ENCODE results near the gene NME1. TPM values are rescaled to one million over a fixed set of nuclear protein-coding genes. Genes with fewer than 3 reads are reported as not detected.

The NME1 gene
- total and polyA plus RNA-seq, 9 of the 15 experiments (the other 6 are each of a cell fraction or from before 2014, with no cell fraction given): 449 to 1,588 (median 604) TPM

- TF ChIP-seq MAX (CRISPR knock-in tag; IDR thresholded peaks at IDR 0.05) (peak; percentile 97), NFIX (CRISPR knock-in tag; IDR thresholded peaks at IDR 0.05; ENCODE audit: low read depth) (no peak), SMARCE1 (IDR thresholded peaks at IDR 0.05) (0 out of 2 replicates have a peak, but pooled peaks have one; percentile 4), U2AF1 (optimal IDR thresholded peaks at IDR 0.05; ENCODE audit: low read depth, low read length) (peak; percentile 52), TCF3 (CRISPR knock-in tag; IDR thresholded peaks at IDR 0.05) (0 out of 2 replicates have a peak, but pooled peaks have one; percentile 11), NFE2 (IDR thresholded peaks at IDR 0.05; ENCODE audit: low read depth) (no peak), ARID4B (CRISPR knock-in tag; IDR thresholded peaks at IDR 0.05) (peak; percentile 88), ZBTB17 (CRISPR knock-in tag; IDR thresholded peaks at IDR 0.05) (no peak), CLOCK (CRISPR knock-in tag; IDR thresholded peaks at IDR 0.05; ENCODE audit: borderline replicate concordance) (no peak), NR2C2 (CRISPR knock-in tag; IDR thresholded peaks at IDR 0.05) (no peak), NR2C2 (tag; IDR thresholded peaks at IDR 0.05) (peak; percentile 92), ZBED1 (IDR thresholded peaks at IDR 0.05) (no peak), TEAD4 (IDR thresholded peaks at IDR 0.05; ENCODE audit: low read length) (no peak), TEAD4 (CRISPR knock-in tag; IDR thresholded peaks at IDR 0.05; ENCODE audit: borderline replicate concordance) (no peak; the same call in 1 of the 2 replicates), PHF21A (IDR thresholded peaks at IDR 0.05; ENCODE audit: borderline replicate concordance, low read depth) (no peak), ZNF263 (CRISPR knock-in tag; IDR thresholded peaks at IDR 0.05; ENCODE audit: borderline replicate concordance) (0 out of 2 replicates have a peak, but pooled peaks have one; percentile 20)
- TF ChIP-seq, protein P1, sequence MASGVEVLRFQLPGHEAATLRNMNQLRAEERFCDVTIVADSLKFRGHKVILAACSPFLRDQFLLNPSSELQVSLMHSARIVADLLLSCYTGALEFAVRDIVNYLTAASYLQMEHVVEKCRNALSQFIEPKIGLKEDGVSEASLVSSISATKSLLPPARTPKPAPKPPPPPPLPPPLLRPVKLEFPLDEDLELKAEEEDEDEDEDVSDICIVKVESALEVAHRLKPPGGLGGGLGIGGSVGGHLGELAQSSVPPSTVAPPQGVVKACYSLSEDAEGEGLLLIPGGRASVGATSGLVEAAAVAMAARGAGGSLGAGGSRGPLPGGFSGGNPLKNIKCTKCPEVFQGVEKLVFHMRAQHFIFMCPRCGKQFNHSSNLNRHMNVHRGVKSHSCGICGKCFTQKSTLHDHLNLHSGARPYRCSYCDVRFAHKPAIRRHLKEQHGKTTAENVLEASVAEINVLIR (CRISPR knock-in tag; IDR thresholded peaks at IDR 0.05): no peak
- TF ChIP-seq, protein P2, sequence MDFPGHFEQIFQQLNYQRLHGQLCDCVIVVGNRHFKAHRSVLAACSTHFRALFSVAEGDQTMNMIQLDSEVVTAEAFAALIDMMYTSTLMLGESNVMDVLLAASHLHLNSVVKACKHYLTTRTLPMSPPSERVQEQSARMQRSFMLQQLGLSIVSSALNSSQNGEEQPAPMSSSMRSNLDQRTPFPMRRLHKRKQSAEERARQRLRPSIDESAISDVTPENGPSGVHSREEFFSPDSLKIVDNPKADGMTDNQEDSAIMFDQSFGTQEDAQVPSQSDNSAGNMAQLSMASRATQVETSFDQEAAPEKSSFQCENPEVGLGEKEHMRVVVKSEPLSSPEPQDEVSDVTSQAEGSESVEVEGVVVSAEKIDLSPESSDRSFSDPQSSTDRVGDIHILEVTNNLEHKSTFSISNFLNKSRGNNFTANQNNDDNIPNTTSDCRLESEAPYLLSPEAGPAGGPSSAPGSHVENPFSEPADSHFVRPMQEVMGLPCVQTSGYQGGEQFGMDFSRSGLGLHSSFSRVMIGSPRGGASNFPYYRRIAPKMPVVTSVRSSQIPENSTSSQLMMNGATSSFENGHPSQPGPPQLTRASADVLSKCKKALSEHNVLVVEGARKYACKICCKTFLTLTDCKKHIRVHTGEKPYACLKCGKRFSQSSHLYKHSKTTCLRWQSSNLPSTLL (IDR thresholded peaks at IDR 0.05): no peak
These were observed 13.0 kb downstream of the NME1 start, which contains the start of gene NME2 (continued) for GRCh38 chr17:51166198-51166986.

All from K562 (cell line).